ENCODE measurements around the gene SLC41A3. TPM values are rescaled to one million over a fixed set of nuclear protein-coding genes. Genes with fewer than 3 reads are reported as not detected.
"Not testable (repeated sequence)": the region's sequence is repeated elsewhere in the genome, so short reads cannot be mapped to it uniquely, and the experiment has no call there.

The SLC41A3 gene
- total and polyA plus RNA-seq, 2 of the 8 experiments (the other 6 are each of a cell fraction or from before 2014, with no cell fraction given), result 30.2 to 56.4 TPM

DNA sequence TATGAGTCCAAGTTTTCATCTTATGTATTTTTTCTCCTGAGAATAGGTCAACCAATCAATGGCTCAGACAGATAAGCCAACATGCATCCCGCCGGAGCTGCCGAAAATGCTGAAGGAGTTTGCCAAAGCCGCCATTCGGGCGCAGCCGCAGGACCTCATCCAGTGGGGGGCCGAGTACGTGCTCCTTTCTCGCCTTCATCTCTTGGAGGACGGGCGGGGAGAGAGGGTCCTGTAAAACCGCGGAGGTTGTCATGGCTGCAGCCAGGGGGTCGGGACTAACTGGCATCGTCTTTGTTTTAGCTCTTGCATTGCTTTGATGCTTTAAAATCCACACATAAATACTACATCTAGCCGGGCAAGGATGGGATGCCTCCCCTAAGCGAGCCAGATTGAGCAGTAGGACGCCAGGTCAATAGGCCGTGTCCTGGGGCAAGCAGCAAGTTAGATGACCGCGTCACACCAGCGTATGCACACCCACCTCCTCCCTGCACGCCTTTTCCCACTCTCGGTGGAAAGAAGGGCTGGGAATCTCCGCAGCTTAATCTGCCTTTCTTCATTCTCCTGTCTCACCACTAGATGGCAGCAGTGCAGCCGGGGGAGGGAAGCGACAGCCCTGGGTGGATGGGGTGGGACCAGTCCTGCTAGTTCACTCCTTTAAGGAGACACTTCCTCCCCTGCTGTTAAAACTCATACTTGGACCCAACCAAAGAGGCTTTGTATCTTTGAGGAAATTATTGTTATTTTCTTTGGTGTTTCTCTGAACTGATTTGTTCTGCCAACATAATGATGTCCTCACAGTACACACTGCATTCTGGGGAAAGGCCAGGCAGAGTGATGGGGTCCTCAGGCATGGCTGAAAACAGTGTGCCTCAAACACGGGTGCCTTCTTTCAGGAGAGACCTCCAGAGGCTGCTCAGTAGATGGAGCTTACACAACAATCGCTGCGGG lies 111.7 kb downstream of the SLC41A3 start:
- H3K27ac ChIP-seq (ENCODE audit: low read depth, low read length); H2BK20ac ChIP-seq (ENCODE audit: low read length); H3K14ac ChIP-seq (ENCODE audit: insufficient read length); H2BK15ac ChIP-seq (ENCODE audit: low read length); H3K36me3 ChIP-seq (ENCODE audit: control insufficient read depth in 2 of 4, insufficient read depth in 4 of 4, low read length in 3 of 4); H4K20me1 ChIP-seq (replicated peaks in 1 of 2; ENCODE audit: control insufficient read depth in 1 of 2, insufficient read depth in 2 of 2, low read length in 2 of 2); H3K23ac ChIP-seq (ENCODE audit: insufficient read length); H3K9me3 ChIP-seq (ENCODE audit: insufficient read depth in 2 of 2, low read depth in 1 of 2, low read length in 1 of 2); POLR2A ChIA-PET (ENCODE audit: partially characterized antibody); H2AK5ac ChIP-seq (ENCODE audit: low read depth, low read length); H3K4ac ChIP-seq (replicated peaks; ENCODE audit: insufficient read length, low read depth, low read length); H4K8ac ChIP-seq (ENCODE audit: extremely low read depth, insufficient read depth, low read length); H3K79me2 ChIP-seq (ENCODE audit: control insufficient read depth in 1 of 2, insufficient read depth in 2 of 2, low read length in 2 of 2); H3K56ac ChIP-seq (replicated peaks; ENCODE audit: insufficient read length, low read depth, low read length); H3K27me3 ChIP-seq (replicated peaks in 1 of 4; ENCODE audit: control insufficient read depth in 3 of 4, extremely low read depth in 1 of 4, insufficient read depth in 3 of 4, low read length in 3 of 4); H2BK5ac ChIP-seq (ENCODE audit: low read depth, low read length); H3K4me1 ChIP-seq (replicated peaks in 1 of 4; ENCODE audit: control insufficient read depth in 3 of 4, insufficient read depth in 4 of 4, low read length in 3 of 4); H2BK12ac ChIP-seq (ENCODE audit: low read depth, low read length); H3K18ac ChIP-seq (ENCODE audit: extremely low read depth, low read length); H4K91ac ChIP-seq (replicated peaks; ENCODE audit: insufficient read length, low read length); H4K5ac ChIP-seq (ENCODE audit: insufficient read length, low read depth, low read length); H3K23me2 ChIP-seq (ENCODE audit: low read depth, low read length); H3K79me1 ChIP-seq (ENCODE audit: low read depth, low read length); H2BK120ac ChIP-seq (replicated peaks; ENCODE audit: low read depth, low read length): not testable (repeated sequence)
- H2AFZ ChIP-seq (ENCODE audit: low read length), result peak overlapping the region; percentile 94
- H3K4me3 ChIP-seq (ENCODE audit: extremely low read depth in 1 of 4, insufficient read depth in 2 of 4, low read depth in 3 of 4, low read length in 4 of 4), result peak overlapping the region; percentile 35 to 64 (median 54); a peak in 7 of 8 replicates
- FAIRE-seq (peak; percentile 94), DNase-seq (ENCODE audit: low read depth in 1 of 2, low spot score in 2 of 2) (peak in 1 of 2 experiments; percentile 66)
- CTCF ChIA-PET (ENCODE audit: partially characterized antibody), result interaction anchor here (0.6 to 1.7 kb wide), 16 partner anchors 12 to 241 kb away, joined by 3 to 5 read pairs (median 3); no protein-coding TSS in a partner anchor
- H3K4me2 ChIP-seq (ENCODE audit: insufficient read depth in 1 of 2, low read depth in 2 of 2, low read length in 2 of 2), result peak overlapping the region; percentile 48 to 98
- peak; percentile 34; the same call in 1 of the 2 replicates for TF ChIP-seq BACH1 (IDR thresholded peaks at IDR 0.05; ENCODE audit: low read length)
- TF ChIP-seq RAD21 (IDR thresholded peaks at IDR 0.05 in 1 of 2, conservative IDR thresholded peaks at IDR 0.05 in 1 of 2; ENCODE audit: low read depth in 2 of 2, low read length in 2 of 2), result peak; percentile 42 to 50; a peak in 3 of 4 replicates
- TF ChIP-seq, protein P1, sequence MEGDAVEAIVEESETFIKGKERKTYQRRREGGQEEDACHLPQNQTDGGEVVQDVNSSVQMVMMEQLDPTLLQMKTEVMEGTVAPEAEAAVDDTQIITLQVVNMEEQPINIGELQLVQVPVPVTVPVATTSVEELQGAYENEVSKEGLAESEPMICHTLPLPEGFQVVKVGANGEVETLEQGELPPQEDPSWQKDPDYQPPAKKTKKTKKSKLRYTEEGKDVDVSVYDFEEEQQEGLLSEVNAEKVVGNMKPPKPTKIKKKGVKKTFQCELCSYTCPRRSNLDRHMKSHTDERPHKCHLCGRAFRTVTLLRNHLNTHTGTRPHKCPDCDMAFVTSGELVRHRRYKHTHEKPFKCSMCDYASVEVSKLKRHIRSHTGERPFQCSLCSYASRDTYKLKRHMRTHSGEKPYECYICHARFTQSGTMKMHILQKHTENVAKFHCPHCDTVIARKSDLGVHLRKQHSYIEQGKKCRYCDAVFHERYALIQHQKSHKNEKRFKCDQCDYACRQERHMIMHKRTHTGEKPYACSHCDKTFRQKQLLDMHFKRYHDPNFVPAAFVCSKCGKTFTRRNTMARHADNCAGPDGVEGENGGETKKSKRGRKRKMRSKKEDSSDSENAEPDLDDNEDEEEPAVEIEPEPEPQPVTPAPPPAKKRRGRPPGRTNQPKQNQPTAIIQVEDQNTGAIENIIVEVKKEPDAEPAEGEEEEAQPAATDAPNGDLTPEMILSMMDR (IDR thresholded peaks at IDR 0.05; ENCODE audit: control extremely low read depth in 1 of 3, insufficient read depth in 1 of 3, low read depth in 1 of 3, low read length in 3 of 3), result peak; percentile 27 to 58 (median 33); a peak in 3 of 4 replicates
- H3K9ac ChIP-seq (replicated peaks in 1 of 4; ENCODE audit: extremely low read depth in 1 of 4, low read depth in 3 of 4, low read length in 3 of 4), result 0 out of 7 replicates have a peak overlapping the region, but pooled peaks of 1 of the 4 experiments have one; percentile 41
- WGBS, 2 experiments (ENCODE audit: extremely low coverage in 1 of 2, insufficient coverage in 1 of 2, insufficient read length in 1 of 2, insufficient replicate concordance in 2 of 2, low coverage in 1 of 2, low lambda C conversion rate in 2 of 2, missing lambda C conversion rate in 1 of 2), result 7% methylated on average over 29 of the region's 31 CpGs; no CpG with 5 or more reads in 1 of the 2 experiments
